Neural crest cell (in vitro differentiated cells): ENCODE data around the gene ISCA1. TPM values are rescaled to one million over a fixed set of nuclear protein-coding genes. Genes with fewer than 3 reads are reported as not detected.

ENCODE experiments used
- DNase-seq: peaks from one replicate; pipeline ENCODE4 v3.0.0; 2021; ENCODE audit warnings: low read depth, mixed read lengths, low spot score
- H3K27ac Mint-ChIP-seq: one replicate; pipeline ENCODE4 v1.8.0; 2021; ENCODE audit warnings: mild to moderate bottlenecking, mixed read lengths; ENCODE audit not compliant: unreplicated experiment
- H3K27me3 Mint-ChIP-seq: 2 replicates; pipeline ENCODE4 v1.8.0; 2021; ENCODE audit warnings: low read depth, mild to moderate bottlenecking, mixed read lengths
- H3K36me3 Mint-ChIP-seq: 2 replicates; pipeline ENCODE4 v1.8.0; 2021; ENCODE audit warnings: low read depth, mild to moderate bottlenecking, mixed read lengths
- H3K4me1 Mint-ChIP-seq: 2 replicates; pipeline ENCODE4 v1.8.0; 2021; ENCODE audit warnings: mixed read lengths
- H3K4me3 Mint-ChIP-seq: one replicate; pipeline ENCODE4 v1.8.0; 2021; ENCODE audit warnings: mild to moderate bottlenecking, mixed read lengths
- H3K9me3 Mint-ChIP-seq: 2 replicates; pipeline ENCODE4 v1.8.0; 2021; ENCODE audit warnings: mixed read lengths
- CTCF ChIP-seq: fragments of 200-600 bp; sonication (generic); conservative IDR thresholded peaks from 2 replicates; pipeline ENCODE4 v1.5.0; 2021; ENCODE audit warnings: antibody characterized with exemption, mild to moderate bottlenecking
- total RNA-seq: library from RNA; stranded (reverse); gene quantifications from 2 replicates; pipeline ENCODE4 v1.2.1, GENCODE V29; 2021

Gene ISCA1
- total RNA-seq, 1 donor from 2014 or later, result 17.3 TPM

GRCh38 chr9:86324901-86325300 lies 42.6 kb upstream of the ISCA1 start:
- H3K27ac Mint-ChIP-seq, result no peak overlapping the region

GRCh38 chr9:86324308-86324707 lies 42.0 kb upstream of the ISCA1 start:
- no peak overlapping the region for H3K27ac Mint-ChIP-seq

More at GRCh38 chr9:86324901-86325300, 42.6 kb upstream of the ISCA1 start:
- no peaks in the 10 kb centered on the region for H3K9me3 Mint-ChIP-seq
- H3K4me1 Mint-ChIP-seq, result no peaks in the 10 kb centered on the region
- no peak for DNase-seq
- H3K36me3 Mint-ChIP-seq, result peaks cover 11% of the 10 kb centered on the region
- H3K4me3 Mint-ChIP-seq, result no peak overlapping the region
- no peaks in the 10 kb centered on the region for H3K27me3 Mint-ChIP-seq
- TF ChIP-seq CTCF, result no peak

DNA sequence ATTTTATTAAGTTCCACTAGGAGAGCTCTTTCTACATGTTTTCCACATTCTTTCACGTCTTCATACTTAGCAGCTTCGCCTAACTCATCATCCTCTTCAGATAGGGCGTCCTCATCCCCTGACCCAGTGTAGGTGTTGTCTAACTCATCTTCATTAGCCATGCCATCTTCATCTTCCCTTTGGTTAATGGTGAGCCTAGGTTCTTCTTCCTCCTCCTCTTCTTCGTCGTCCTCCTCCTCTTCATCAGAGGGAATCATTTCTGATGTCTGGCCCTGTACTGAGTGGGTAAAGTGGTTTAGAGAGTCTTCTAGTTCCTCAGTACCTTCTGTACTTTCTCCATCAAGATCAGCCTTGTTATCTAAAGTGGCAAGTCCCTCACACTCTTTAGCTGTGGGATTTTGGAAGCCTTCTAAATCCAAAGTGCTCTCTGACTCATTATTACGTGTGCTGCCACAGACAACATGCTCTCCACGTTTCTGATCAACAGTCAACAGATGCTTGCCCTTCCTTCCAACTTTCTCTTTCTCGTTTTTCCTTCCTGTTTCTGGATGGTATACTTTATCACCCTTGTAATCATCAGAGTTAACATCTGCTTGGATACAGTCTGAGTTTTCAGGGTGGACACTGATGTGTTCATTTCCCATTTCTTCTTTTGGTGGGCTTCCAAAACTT lies 40.8 kb upstream of the ISCA1 start:
- no peak for DNase-seq
- Mint-ChIP-seq H3K4me3 (no peak overlapping the region), H3K4me1 (no peaks in the 10 kb centered on the region), H3K9me3 (no peaks in the 10 kb centered on the region), H3K27me3 (no peaks in the 10 kb centered on the region), H3K27ac (no peak overlapping the region), H3K36me3 (peaks cover 11% of the 10 kb centered on the region)
- TF ChIP-seq CTCF, result no peak

More at GRCh38 chr9:86324308-86324707, 42.0 kb upstream of the ISCA1 start:
- no peak for TF ChIP-seq CTCF
- Mint-ChIP-seq H3K4me3 (no peak overlapping the region), H3K36me3 (peaks cover 11% of the 10 kb centered on the region), H3K9me3 (no peaks in the 10 kb centered on the region), H3K27me3 (no peaks in the 10 kb centered on the region), H3K4me1 (no peaks in the 10 kb centered on the region)
- DNase-seq, result no peak

DNA sequence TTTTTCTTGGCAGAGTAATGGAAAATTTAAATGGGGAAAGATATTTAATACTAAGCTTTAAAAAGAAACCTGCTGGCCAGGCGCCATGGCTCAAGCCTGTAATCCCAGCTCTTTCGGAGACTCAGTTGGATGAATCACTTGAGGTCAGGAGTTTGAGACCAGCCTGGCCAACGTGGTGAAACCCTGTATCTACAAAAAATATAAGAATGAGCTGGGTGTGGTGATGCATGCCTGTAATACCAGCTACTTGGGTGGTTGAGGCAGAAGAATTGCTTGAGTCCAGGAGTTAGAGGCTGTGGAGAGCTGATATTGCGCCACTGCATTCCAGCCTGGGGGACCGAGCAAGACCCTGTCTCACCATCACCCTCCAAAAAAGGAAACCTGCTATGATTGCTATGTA lies 39.0 kb upstream of the ISCA1 start:
- H3K27ac Mint-ChIP-seq, result no peak overlapping the region
- no peaks in the 10 kb centered on the region for H3K4me1 Mint-ChIP-seq
- no peaks in the 10 kb centered on the region for H3K27me3 Mint-ChIP-seq
- no peak for TF ChIP-seq CTCF
- no peak overlapping the region for H3K4me3 Mint-ChIP-seq
- no peak for DNase-seq
- H3K36me3 Mint-ChIP-seq, result peaks cover 11% of the 10 kb centered on the region
- no peaks in the 10 kb centered on the region for H3K9me3 Mint-ChIP-seq

DNA sequence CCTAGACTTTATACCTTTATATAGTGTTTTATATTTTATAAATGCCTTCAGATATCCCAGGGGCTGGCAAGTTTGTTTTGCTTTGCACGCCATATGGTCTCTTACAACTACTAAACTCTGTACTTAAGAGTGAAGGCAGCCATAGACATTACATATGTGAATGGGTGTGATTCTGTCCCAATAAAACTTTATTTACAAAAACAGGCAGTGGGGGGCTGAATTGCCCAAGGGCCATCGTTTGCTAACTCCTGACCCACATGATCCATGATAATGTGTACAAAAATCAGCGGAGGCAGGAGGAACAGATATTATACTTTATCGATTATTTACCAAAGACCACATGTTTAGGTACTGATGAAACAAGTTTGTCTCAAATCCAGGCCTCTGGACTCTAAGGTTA lies 35.8 kb upstream of the ISCA1 start:
- DNase-seq, result no peak
- H3K4me3 Mint-ChIP-seq, result no peak overlapping the region
- H3K36me3 Mint-ChIP-seq, result peaks cover 24% of the 10 kb centered on the region
- TF ChIP-seq CTCF, result no peak
- no peaks in the 10 kb centered on the region for H3K27me3 Mint-ChIP-seq
- H3K27ac Mint-ChIP-seq, result no peak overlapping the region
- no peaks in the 10 kb centered on the region for H3K4me1 Mint-ChIP-seq
- H3K9me3 Mint-ChIP-seq, result no peaks in the 10 kb centered on the region
